GM18909 (cell line): Measurements from ENCODE around the gene NAT10.

Source experiments
- ATAC-seq: cut with Tn5 transposase; IDR thresholded peaks from one replicate; pipeline ENCODE4 v1.9.1; 2021; ENCODE audit warnings: mild to moderate bottlenecking; ENCODE audit not compliant: unreplicated experiment, poor library complexity

NAT10 gene

DNA sequence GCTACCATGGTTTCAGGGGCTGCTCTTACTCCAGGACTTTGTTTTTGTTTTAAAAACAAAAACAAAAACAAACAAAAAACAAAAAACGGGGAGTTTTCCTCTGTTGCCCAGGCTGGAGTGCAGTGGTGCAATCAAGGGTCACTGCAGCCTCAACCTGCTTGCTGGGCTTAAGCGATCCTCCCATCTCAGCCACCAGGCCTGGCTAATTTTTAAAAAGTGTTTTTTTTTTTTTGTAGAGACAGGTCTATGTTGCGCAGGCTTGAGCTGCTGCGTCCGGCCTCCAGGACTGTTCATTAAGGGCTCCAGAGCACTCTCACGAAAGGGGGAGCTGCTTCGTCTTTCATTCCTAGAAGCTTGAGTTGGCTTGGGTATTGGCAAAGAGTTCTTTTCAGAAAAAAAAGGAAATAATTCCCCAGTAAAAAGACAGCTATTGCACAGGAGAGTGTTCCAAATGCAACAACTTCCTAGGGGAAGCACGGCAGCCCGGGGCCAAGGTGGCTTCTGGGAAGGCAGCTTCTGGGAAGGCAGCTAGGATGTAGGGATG lies 78.5 kb downstream of the NAT10 start:
- ATAC-seq: no peak

DNA sequence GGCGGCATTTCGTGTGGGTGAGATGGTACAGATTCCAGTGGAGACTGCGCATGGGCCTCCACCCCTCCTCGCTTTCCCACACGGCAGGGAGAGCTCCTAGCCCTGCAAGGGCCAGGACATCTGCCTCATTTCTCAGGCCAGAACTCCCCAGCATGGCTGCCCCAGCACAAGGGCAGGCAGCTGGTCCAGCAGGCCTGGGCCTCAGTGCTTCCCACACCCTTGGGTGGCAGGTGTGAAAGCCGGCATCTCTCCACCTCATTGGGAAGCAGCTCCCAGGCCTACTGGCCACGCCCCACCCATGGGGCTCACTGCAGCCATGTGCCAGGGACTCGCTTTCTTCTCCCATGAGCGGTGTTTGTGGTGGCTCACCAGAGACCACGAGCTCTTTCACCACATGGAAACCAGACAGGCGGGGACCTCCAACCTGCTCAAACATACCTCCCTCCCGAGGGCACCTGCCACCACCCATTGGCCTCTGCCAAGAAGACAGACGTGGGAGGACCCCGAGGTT lies 79.1 kb downstream of the NAT10 start:
- ATAC-seq: no peak

DNA sequence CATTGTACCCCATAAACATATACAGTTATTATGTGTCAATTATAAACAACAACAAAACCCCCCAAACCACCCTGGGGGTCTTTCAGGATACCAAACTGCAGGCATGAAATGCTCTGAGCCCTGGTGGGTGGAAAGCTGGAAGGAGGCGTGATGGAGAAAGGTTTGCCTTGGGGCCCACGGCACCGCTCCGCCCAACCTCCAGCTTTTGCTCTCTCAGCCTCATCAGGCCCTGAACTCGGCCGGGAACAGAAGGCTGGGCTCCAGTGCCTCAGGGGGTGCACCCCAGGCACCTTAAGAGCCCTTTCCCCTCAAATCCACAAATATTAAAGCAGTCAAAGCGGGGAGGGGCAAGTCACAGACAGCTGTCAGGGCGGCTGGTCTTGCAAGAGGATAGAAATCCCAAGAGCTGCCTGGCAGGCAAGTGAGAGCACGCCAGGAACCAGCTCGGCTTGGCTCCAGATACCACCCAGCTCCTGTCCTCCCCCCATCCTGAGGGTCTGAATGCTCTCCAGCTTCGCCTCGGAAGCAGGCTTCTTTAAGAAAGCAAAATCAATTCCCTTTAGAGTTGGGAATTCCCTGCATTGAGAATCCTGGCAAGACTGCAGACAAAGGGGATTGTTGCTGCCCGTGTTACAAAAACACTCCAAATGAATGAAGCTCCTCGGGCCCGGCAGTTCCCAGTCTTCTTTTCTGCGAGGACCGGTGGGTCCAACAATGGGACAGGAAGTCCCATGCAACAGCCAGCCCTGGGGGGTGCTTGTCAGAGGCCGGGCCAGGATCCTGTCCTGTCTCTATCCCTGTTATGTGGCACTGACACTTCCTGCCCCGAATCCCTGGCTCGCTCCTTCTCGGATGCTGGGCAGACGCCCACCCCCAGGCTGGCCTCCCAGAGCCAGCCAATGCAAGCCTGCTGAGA lies 80.8 kb downstream of the NAT10 start:
- ATAC-seq: no peak

DNA sequence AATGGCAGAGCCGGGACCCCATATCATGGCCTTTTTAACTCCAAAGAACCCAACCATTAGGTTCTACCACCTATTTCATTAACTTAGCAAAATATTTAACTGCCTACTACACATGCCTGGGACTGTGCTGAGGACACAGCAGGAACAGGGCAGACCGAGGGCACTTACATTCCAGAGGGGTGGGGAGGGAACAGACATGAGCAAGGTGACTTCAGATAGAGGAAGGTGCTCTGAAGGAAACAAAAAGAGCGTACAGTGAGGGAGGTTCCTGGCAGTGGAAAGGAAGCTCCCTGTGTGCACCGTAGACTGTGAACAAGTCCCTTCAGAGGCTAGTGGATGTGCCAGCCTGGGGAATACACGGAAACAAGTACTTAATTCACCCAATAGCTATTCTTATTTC lies 82.8 kb downstream of the NAT10 start:
- ATAC-seq: no peak

DNA sequence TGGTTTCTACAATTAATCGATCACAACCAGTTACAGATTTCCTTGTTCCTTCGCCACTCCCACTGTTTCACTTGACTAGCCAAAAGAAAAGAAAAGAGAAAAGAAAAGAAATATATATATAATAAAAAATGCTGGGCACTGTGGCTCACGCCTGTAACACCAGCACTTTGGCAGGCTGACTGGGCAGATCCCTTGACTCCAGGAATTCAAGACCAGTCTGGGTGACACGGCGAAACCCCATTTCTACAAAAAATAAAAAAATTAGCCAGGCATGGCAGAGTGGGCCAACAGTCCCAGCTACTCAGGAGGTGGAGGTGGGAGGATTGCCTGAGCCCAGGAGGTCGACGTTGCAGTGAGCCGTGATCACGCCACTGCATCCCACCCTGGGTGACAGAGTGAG lies 83.8 kb downstream of the NAT10 start:
- no peak for ATAC-seq

DNA sequence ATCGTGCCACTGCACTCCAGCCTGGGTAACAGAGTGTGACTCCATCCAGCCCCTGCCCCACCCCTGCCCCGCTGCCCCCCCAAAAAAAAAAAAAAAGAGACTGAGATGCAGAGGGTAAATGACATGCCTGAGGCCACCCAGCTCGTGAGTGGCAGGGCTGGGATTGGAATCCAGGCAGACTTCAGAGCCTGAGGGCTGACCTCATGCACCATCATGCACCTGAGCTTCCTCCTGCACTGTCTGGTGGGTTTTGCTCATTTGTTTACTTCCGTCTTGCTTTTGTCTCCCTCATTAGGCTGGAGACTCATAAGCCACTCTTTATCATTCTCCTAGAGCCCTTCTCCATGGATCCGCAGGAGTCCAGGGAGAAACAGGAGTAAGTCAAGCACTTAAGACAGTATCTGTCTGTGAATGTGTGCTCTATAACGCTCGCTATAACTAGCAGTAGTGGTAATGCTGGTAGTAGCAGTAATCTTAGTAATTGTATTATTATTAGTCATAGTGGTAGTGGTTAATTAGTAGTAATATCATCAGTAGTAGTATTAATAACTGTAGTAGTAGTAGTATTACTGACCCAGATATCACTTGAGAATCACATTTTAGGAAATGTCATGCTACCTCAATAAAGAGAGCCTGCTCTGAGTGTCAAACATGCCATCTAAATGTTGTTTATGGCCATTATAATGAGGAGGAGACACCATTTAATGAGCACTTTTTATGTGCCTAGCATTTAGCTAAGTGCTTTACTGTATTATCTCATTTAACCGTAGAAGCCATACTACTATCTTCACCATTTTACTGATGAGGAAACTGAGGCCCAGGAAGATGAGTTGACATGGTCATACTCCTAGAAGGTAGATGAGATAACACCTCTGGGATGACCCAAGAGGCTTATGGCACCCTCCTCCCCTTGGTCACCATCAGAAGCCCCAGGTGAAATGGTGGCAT lies 85.0 kb downstream of the NAT10 start:
- ATAC-seq: peak; percentile 54

DNA sequence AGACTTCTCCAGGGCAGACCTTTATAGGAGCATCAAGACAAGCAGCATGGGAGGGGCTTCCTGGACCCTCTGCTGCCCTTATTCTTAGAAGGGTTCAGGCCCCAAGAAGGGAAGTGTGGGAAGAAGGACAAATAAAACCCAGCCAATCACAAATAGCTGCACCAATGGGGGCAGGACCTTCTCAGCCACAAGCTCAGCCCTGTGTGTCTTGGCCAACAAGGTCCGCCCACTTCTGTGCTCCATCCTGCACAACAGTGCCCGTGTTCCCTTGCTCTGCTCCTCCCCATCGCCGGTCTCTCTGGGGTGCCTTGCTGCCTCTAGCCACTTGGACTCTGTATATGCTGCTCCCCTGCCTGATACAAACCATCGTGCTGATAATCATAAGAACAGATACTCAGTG lies 86.1 kb downstream of the NAT10 start:
- no peak for ATAC-seq

DNA sequence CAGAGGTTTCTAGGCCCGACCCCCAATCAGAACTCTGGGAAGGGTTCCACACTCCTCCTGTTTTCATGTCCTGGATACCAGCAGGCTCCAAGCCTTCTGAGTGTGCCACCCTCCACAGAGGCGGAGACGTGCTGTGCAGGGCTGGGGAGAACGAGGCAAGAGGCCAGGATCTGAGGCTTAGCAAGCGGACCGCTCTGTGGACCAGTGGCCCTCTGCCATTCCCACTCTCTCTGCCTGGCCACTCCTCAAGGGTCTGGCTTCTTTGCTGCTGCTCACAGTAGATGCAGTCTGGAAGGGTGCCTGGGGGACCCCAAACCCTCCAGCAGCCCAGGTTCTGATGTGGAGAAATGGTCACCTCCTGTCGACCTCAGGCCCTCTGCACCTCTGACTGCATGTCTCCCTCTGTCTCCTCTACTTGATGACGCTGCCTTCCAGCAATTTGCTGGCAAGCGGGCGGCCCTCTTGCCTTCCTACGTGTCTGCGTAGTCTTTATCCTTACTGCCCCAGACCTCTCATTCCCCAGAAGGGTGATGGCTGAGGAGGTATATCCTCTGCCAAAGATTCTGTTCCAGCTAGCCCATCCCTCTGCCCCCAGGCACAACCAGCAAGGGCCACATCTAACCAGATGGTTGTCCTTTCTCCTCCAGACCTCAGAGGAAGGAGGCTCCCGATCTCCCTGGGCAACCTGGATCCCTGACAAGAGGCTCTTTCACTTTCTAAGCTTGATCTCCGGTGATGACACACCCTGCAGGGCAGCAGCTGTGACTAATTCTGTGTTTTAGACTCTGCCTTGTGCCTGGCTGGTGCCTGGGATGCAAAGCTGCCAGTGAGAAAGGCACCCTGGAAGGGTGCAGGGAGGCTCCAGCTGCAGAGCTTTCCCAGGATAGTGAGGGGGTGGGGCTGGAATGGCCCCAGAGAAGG lies 87.3 kb downstream of the NAT10 start:
- no peak for ATAC-seq

DNA sequence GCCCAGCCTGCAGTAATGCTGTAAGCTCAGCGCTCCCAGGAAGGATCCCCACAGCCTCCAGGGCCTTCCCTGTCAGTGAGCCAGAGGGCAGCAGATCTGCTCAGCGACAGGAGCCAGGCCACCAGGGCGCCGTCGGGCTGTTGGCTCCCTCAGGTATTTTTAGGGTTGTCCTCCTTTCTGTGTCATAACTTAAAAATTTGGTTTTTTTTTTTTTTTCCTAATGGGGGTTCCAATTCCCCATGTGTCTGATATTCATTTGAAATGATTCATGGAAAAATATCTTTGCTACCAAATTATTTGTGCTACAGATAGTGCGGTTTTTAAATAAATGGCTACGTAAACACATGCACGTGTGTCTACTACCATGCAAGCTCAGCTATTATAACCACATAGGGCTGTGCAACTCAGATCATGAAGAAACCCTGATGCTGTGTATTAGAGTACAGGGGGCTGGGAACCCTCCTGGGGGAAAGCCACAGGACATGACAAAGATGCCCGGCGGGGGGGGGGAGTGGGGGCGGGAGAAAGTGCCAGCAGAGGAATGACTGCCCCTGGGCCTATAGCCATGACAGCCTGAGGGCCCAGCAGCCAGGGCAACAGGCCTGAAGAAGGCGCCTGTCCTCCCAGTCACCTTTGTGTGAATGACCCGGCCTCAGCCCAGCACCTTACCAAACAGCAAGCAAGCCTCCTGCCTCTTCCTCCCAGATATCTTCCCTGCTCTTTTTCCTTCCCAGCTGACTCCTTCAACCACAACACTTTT lies 89.3 kb downstream of the NAT10 start:
- no peak for ATAC-seq
